ENCODE data around the gene PSMB8.
"Not testable (repeated sequence)": the region's sequence is repeated elsewhere in the genome, so short reads cannot be mapped to it uniquely, and the experiment has no call there.

Gene PSMB8

GRCh38 chr6:32843979-32844838 lies at the start of gene PSMB8:
TSS of gene PSMB8 (minus strand) at chr6:32844047. CDS start at chr6:32843996, 51 bp downstream.
- peak; percentile 94 for DNase-seq (ENCODE audit: low spot score)

- no peak for DNase-seq (ENCODE audit: low spot score)
Measured at GRCh38 chr6:32890831-32891230, 47.0 kb upstream of the PSMB8 start.

- DNase-seq (ENCODE audit: low spot score): no peak
Measured at GRCh38 chr6:32889533-32889932, 45.7 kb upstream of the PSMB8 start.

- DNase-seq (ENCODE audit: low spot score): no peak
Measured at GRCh38 chr6:32888576-32888975, 44.7 kb upstream of the PSMB8 start.

- no peak for DNase-seq (ENCODE audit: low spot score)
Measured at GRCh38 chr6:32887616-32888015, 43.8 kb upstream of the PSMB8 start.

GRCh38 chr6:32886681-32887383 lies 43.0 kb upstream of the PSMB8 start:
- DNase-seq (ENCODE audit: low spot score): peak; percentile 69

GRCh38 chr6:32885698-32886286 lies 41.9 kb upstream of the PSMB8 start:
- peak; percentile 83 for DNase-seq (ENCODE audit: low spot score)

GRCh38 chr6:32883789-32884188 lies 39.9 kb upstream of the PSMB8 start:
- DNase-seq (ENCODE audit: low spot score): no peak

GRCh38 chr6:32882879-32883250 lies 39.0 kb upstream of the PSMB8 start:
- peak; percentile 69 for DNase-seq (ENCODE audit: low spot score)

- not testable (repeated sequence) for DNase-seq (ENCODE audit: low spot score)
Measured at GRCh38 chr6:32880962-32881361, 37.1 kb upstream of the PSMB8 start.

GRCh38 chr6:32879691-32880090 lies 35.8 kb upstream of the PSMB8 start:
- no peak for DNase-seq (ENCODE audit: low spot score)

GRCh38 chr6:32876603-32877002 lies 32.8 kb upstream of the PSMB8 start:
- no peak for DNase-seq (ENCODE audit: low spot score)

GRCh38 chr6:32873947-32874346 lies 30.1 kb upstream of the PSMB8 start:
- not testable (repeated sequence) for DNase-seq (ENCODE audit: low spot score)

GRCh38 chr6:32868257-32868788 lies 24.5 kb upstream of the PSMB8 start:
- peak; percentile 67 for DNase-seq (ENCODE audit: low spot score)

- DNase-seq (ENCODE audit: low spot score): no peak
Measured at GRCh38 chr6:32867554-32868256, 23.9 kb upstream of the PSMB8 start.

GRCh38 chr6:32867022-32867477 lies 23.2 kb upstream of the PSMB8 start:
- DNase-seq (ENCODE audit: low spot score): no peak

- DNase-seq (ENCODE audit: low spot score): no peak
Measured at GRCh38 chr6:32865724-32866443, 22.0 kb upstream of the PSMB8 start.

GRCh38 chr6:32862725-32863124 lies 18.9 kb upstream of the PSMB8 start:
- DNase-seq (ENCODE audit: low spot score): no peak

GRCh38 chr6:32860674-32861073 lies 16.8 kb upstream of the PSMB8 start:
- no peak for DNase-seq (ENCODE audit: low spot score)

- DNase-seq (ENCODE audit: low spot score): no peak
Measured at GRCh38 chr6:32858194-32858593, 14.3 kb upstream of the PSMB8 start.

All from RKO (cell line).